HEK293T (cell line): ENCODE data around the gene NOTCH3.

Experiments used
- CTCF ChIA-PET: fragments of 350-600 bp; formaldehyde crosslinking; extraction: SDS; loops from one replicate; lab custom pipeline; 2021; ENCODE audit warnings: antibody characterized with exemption, inconsistent platforms; lab: Yijun Ruan, JAX
- POLR2A ChIA-PET: fragments of 350-600 bp; formaldehyde crosslinking; extraction: SDS; loops from one replicate; lab custom pipeline; 2020; ENCODE audit warnings: antibody characterized with exemption, inconsistent platforms; lab: Yijun Ruan, JAX
- DNase-seq: peaks from one replicate; pipeline ENCODE4 v3.0.0; 2012; ENCODE audit warnings: mixed read lengths; ENCODE audit errors: extremely low spot score
- ARNT ChIP-seq: fragments of 450-650 bp; IDR thresholded peaks from 2 replicates; pipeline ENCODE4 v1.6.1; 2017; ENCODE audit warnings: mild to moderate bottlenecking
- BHLHE40 ChIP-seq: fragments of 450-650 bp; IDR thresholded peaks from 2 replicates; pipeline ENCODE4 v1.6.1; 2016; ENCODE audit warnings: mild to moderate bottlenecking, moderate library complexity, borderline replicate concordance
- CTBP1 ChIP-seq: fragments of 450-650 bp; IDR thresholded peaks from 2 replicates; pipeline ENCODE4 v1.6.1; 2016; ENCODE audit warnings: borderline replicate concordance
- ELF4 ChIP-seq: fragments of 450-650 bp; IDR thresholded peaks from 2 replicates; pipeline ENCODE4 v1.6.1; 2017; ENCODE audit warnings: antibody characterized with exemption
- FOXA1 ChIP-seq: fragments of 450-650 bp; IDR thresholded peaks from 2 replicates; pipeline ENCODE4 v1.6.1; 2016; ENCODE audit warnings: mild to moderate bottlenecking
- FOXK2 ChIP-seq: fragments of 450-650 bp; IDR thresholded peaks from 2 replicates; pipeline ENCODE4 v1.6.1; 2016; ENCODE audit warnings: mild to moderate bottlenecking
- FOXM1 ChIP-seq: fragments of 450-650 bp; IDR thresholded peaks from 2 replicates; pipeline ENCODE4 v1.6.1; 2017; ENCODE audit warnings: mild to moderate bottlenecking, borderline replicate concordance
- HDGF ChIP-seq: fragments of 450-650 bp; IDR thresholded peaks from 2 replicates; pipeline ENCODE4 v1.6.1; 2017; ENCODE audit warnings: antibody characterized with exemption, borderline replicate concordance
- L3MBTL2 ChIP-seq: fragments of 450-650 bp; conservative IDR thresholded peaks from 2 replicates; pipeline ENCODE4 v1.6.1; 2016; ENCODE audit warnings: mild to moderate bottlenecking
- LEF1 ChIP-seq: fragments of 450-650 bp; IDR thresholded peaks from 2 replicates; pipeline ENCODE4 v1.6.1; 2017; ENCODE audit warnings: mild to moderate bottlenecking, borderline replicate concordance
- NFRKB ChIP-seq: fragments of 450-650 bp; IDR thresholded peaks from 2 replicates; pipeline ENCODE4 v1.6.1; 2016; ENCODE audit warnings: mild to moderate bottlenecking, moderate library complexity
- PKNOX1 ChIP-seq: fragments of 450-650 bp; IDR thresholded peaks from 2 replicates; pipeline ENCODE4 v1.6.1; 2016
- SP1 ChIP-seq: fragments of 450-650 bp; IDR thresholded peaks from 2 replicates; pipeline ENCODE4 v1.6.1; 2017
- SUZ12 ChIP-seq: fragments of 450-650 bp; IDR thresholded peaks from 2 replicates; pipeline ENCODE4 v1.6.1; 2016; ENCODE audit warnings: mild to moderate bottlenecking
- TARDBP ChIP-seq: fragments of 450-650 bp; IDR thresholded peaks from 2 replicates; pipeline ENCODE4 v1.6.1; 2016
- ZNF384 ChIP-seq: fragments of 450-650 bp; IDR thresholded peaks from 2 replicates; pipeline ENCODE4 v1.6.1; 2016

NOTCH3 gene

DNA sequence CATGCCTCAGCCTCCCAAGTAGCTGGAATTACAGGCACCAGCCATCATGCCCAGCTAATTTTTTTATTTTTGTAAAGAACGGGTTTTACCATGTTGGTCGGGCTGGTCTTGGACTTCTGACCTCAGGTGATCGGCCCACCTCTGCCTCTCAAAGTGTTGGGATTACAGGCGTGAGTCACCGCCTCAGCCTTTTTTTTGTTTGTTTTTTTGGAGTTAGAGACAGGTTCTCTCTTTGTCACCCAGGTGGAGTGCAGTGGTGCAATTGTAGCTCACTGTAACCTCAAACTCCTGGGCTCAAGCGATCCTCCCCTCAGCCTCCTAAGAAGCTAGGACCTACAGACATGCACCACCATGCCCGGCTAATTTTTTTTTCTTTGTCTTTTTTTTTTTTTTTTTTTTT, 15.6 kb upstream of the NOTCH3 start:
- DNase-seq, result no peak
- ChIA-PET POLR2A (no interaction called here), CTCF (no interaction called here)
- TF ChIP-seq FOXM1 (no peak), ZNF384 (no peak), NFRKB (no peak), SP1 (no peak), FOXA1 (no peak), BHLHE40 (no peak), PKNOX1 (no peak), FOXK2 (no peak), TARDBP (no peak), HDGF (no peak), L3MBTL2 (no peak), CTBP1 (no peak), SUZ12 (no peak), LEF1 (no peak)

- TF ChIP-seq LEF1 (no peak), BHLHE40 (no peak), FOXA1 (no peak), ARNT (no peak), SUZ12 (no peak), NFRKB (no peak), CTBP1 (no peak), L3MBTL2 (no peak), TARDBP (no peak), ELF4 (no peak), FOXM1 (no peak)
- no peak for DNase-seq
- CTCF ChIA-PET, result interaction anchor here (0.5 to 0.6 kb wide), 2 partner anchors 336 to 368 kb away, joined by 4 to 5 read pairs; no protein-coding TSS in a partner anchor
- POLR2A ChIA-PET, result no interaction called here
Observed at GRCh38 chr19:15213715-15214381, 13.1 kb upstream of the NOTCH3 start.

GRCh38 chr19:15212711-15213110, 11.9 kb upstream of the NOTCH3 start:
- CTCF ChIA-PET, result interaction anchor here (0.6 kb wide), 1 partner anchor 823 kb away, joined by 4 read pairs; no protein-coding TSS in a partner anchor
- POLR2A ChIA-PET, result no interaction called here
- no peak for DNase-seq
- TF ChIP-seq PKNOX1, result no peak
- no peak for TF ChIP-seq LEF1
- no peak for TF ChIP-seq L3MBTL2
- TF ChIP-seq TARDBP, result no peak
- TF ChIP-seq NFRKB, result no peak
- TF ChIP-seq FOXK2, result no peak
- no peak for TF ChIP-seq FOXM1
- TF ChIP-seq HDGF, result no peak
- TF ChIP-seq ARNT, result no peak
- no peak for TF ChIP-seq SUZ12
- no peak for TF ChIP-seq SP1
- TF ChIP-seq BHLHE40, result no peak
- TF ChIP-seq ELF4, result no peak
- TF ChIP-seq ZNF384, result no peak
- TF ChIP-seq FOXA1, result no peak
- no peak for TF ChIP-seq CTBP1

DNA sequence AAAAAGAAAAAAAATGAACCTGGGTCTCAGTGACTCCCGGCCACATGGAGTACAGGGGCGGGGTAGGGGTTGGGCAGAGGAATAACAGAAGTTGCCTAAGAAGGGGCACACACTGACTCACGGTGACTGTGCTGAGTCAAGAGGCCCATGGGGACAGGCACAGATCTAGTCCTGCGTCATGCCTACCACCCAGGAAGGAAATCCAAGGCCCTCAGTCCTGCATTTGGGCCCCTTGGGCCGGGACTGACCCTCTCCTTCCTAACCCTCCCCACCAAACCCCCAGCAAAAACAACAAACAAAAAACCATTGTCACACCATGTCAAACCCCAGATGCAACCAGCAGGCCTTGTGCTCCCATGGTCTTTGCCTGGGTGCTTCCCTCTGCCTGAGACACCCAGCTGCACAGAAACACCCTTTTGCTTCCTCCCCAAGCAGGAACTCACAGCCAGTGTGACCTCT, 9.6 kb upstream of the NOTCH3 start:
- POLR2A ChIA-PET, result no interaction called here
- DNase-seq, result no peak
- TF ChIP-seq SP1, result no peak
- TF ChIP-seq ELF4, result no peak
- no peak for TF ChIP-seq TARDBP
- TF ChIP-seq L3MBTL2, result no peak
- no peak for TF ChIP-seq ZNF384
- TF ChIP-seq HDGF, result no peak
- no peak for TF ChIP-seq ARNT
- TF ChIP-seq FOXK2, result no peak
- TF ChIP-seq CTBP1, result no peak
- CTCF ChIA-PET, result interaction anchor here (0.6 kb wide), 1 partner anchor 56 kb away, joined by 4 read pairs; no protein-coding TSS in a partner anchor

- POLR2A ChIA-PET, result no interaction called here
- TF ChIP-seq BHLHE40, result no peak
- no peak for TF ChIP-seq ZNF384
- no peak for TF ChIP-seq FOXK2
- no peak for TF ChIP-seq LEF1
- no peak for TF ChIP-seq NFRKB
- no peak for TF ChIP-seq L3MBTL2
- TF ChIP-seq PKNOX1, result no peak
- TF ChIP-seq SUZ12, result no peak
- no peak for TF ChIP-seq FOXA1
- no peak for TF ChIP-seq FOXM1
- TF ChIP-seq TARDBP, result no peak
- no peak for TF ChIP-seq ELF4
- TF ChIP-seq SP1, result no peak
- no peak for TF ChIP-seq ARNT
- TF ChIP-seq HDGF, result no peak
- TF ChIP-seq CTBP1, result no peak
- CTCF ChIA-PET, result no interaction called here
- DNase-seq, result no peak
Observed at GRCh38 chr19:15201374-15202023, 704 bp upstream of the NOTCH3 start.
